PFSK-1 (cell line): ENCODE measurements around the gene TEAD2.

ENCODE experiments used
- FOXP2 ChIP-seq: optimal IDR thresholded peaks from 2 replicates; pipeline ENCODE3; 2011; ENCODE audit warnings: borderline replicate concordance, control low read depth, inconsistent platforms; ENCODE audit not compliant: insufficient read depth; ENCODE audit errors: extremely low read length, extremely low read depth
- POLR2AphosphoS5 ChIP-seq: IDR thresholded peaks from 2 replicates; pipeline ENCODE4 v1.6.1; 2012; ENCODE audit warnings: low read depth, mild to moderate bottlenecking, control low read depth, low read length, moderate library complexity
- REST ChIP-seq, 2 experiments: IDR thresholded peaks; 2 replicates each; pipeline versions ENCODE4 v1.6.1 to v1.8.0; 2011 to 2012; ENCODE audit warnings: low read depth in 2 of 2, low read length in 2 of 2, control low read depth in 1 of 2, inconsistent platforms in 1 of 2, mild to moderate bottlenecking in 1 of 2, moderate library complexity in 1 of 2; ENCODE audit not compliant: insufficient read depth in 1 of 2
- SIN3A ChIP-seq: IDR thresholded peaks from 2 replicates; pipeline ENCODE4 v1.6.1; 2012; ENCODE audit warnings: mild to moderate bottlenecking, low read length, moderate library complexity, borderline replicate concordance; ENCODE audit not compliant: insufficient read depth
- TAF1 ChIP-seq: IDR thresholded peaks from 2 replicates; pipeline ENCODE4 v1.6.1; 2012; ENCODE audit warnings: low read length, control low read depth, borderline replicate concordance; ENCODE audit not compliant: insufficient read depth

GRCh38 chr19:49348305-49349189 lies 13.7 kb downstream of the TEAD2 start:
- TF ChIP-seq POLR2AphosphoS5 (no peak), TAF1 (no peak), SIN3A (no peak), REST (IDR thresholded peaks at IDR 0.05; ENCODE audit: insufficient read depth in 1 of 2, low read depth in 2 of 2, low read length in 2 of 2) (no peak), FOXP2 (no peak)
